GM19397 (cell line): ENCODE data around the gene ERBB4.
"Not testable (repeated sequence)": the region's sequence is repeated elsewhere in the genome, so short reads cannot be mapped to it uniquely, and the experiment has no call there.

Experiments
- ATAC-seq: cut with Tn5 transposase; IDR thresholded peaks from one replicate; pipeline ENCODE4 v1.9.1; 2021; ENCODE audit warnings: mild to moderate bottlenecking, moderate library complexity; ENCODE audit not compliant: unreplicated experiment

ERBB4 gene

DNA sequence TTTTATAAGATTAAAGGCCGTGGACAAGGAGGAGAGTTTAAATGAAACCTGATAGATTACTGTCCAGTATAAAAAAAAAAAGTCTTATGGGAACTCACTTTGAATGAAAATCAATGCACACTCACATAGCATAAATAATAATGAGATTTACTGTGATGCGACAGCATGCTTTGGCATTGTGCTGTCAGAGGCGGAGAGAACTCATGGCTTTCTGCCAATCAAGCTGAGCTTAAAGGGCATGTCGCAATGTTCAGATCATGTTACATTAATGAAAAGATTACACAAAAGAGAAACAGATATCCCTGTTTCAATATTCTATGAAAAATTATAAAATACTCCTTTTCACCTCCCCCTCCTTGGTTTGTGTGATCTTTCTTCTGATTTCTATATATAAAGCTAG is 310.8 kb downstream of the ERBB4 start:
- no peak for ATAC-seq

DNA sequence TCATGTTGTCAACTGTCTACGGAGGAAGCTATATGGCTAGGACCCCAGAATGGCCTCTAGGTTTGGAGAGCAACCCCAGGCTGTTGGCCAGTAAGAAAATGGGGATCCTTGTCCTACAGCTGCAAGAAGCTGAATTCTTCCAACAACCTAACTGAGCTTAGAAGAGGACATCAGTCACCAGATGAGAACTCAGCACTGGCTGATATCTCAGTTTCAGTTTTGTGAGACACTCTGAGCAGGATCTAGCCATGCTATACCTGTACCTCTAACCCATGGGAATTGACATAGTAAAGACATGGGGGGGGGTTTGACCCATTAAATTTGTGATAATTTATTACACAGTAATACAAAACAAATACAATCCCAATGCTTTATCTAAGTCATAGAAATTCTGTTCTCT is 312.5 kb downstream of the ERBB4 start:
- no peak for ATAC-seq

- ATAC-seq = no peak
Observed at GRCh38 chr2:212223696-212224095, 314.9 kb downstream of the ERBB4 start.

GRCh38 chr2:212213191-212213590 is 325.4 kb downstream of the ERBB4 start:
- ATAC-seq = no peak

GRCh38 chr2:212208467-212208866 is 330.1 kb downstream of the ERBB4 start:
- ATAC-seq = no peak

- no peak for ATAC-seq
Observed at GRCh38 chr2:212197776-212198175, 340.8 kb downstream of the ERBB4 start.

DNA sequence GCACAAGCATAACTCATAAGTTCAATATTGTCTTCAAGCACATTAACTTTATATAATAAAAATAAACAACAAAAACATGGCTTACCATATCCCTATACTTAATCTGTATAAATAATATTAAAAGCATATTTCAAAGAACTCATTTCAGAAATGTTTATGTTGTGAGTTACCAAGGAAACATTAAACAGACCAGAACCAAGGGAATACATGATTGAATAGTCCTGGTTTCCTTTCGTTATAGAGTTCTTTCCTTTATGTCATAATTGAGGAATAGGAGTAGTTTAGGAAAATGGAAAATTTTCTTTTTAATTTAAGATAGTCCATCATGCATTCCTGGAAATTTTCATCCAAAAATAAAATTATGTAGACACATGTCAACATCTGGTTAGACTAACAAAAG is 343.0 kb downstream of the ERBB4 start:
- no peak for ATAC-seq

DNA sequence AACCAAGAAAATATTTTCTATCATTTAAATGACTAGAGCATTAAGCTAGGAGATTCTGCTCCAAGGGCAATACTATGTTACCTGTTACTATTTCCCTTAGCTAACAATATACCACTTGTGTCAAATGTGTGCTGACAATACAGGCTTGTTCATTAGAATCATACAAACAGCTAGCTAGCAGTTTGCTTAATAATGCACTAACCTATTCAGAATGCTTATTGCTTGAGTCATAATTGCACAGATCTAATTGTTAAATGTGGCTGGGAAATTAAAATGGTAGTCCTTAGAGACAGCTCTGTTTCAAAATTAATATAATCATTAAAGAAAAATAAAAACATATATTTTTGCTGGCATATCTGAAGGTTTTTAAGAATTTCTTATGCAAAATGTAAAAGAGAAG is 344.2 kb downstream of the ERBB4 start:
- no peak for ATAC-seq

- ATAC-seq = no peak
Observed at GRCh38 chr2:212193803-212194202, 344.8 kb downstream of the ERBB4 start.

DNA sequence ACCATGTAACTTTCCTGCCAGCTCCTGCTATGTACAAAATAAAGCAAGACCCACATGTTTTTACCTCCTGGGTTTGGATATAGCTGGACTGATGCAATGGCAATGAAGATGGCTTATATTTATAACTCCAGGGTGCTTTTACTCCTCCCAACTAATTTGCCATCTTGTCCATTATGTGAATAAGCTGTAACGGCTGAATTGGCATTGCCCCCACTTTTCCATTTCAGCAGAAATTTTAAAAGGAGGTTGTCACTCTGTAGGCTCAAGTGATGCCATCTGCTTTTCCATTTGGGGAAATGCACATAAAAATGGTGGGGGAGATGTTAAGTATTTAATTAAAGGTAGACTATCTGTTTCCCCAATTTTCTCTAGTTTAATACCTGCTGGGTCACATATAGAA is 345.5 kb downstream of the ERBB4 start:
- ATAC-seq = no peak

DNA sequence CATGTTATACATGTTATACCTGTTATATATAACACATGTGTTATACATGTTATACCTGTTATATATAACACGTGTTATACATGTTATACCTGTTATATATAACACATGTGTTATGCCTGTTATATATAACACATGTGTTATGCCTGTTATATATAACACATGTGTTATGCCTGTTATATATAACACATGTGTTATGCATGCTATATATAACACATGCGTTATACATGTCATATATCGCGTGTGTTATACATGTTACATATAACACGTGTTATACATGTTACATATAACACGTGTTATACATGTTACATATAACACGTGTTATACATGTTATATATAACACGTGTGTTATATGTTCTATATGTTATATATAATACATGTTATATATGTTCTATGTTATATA is 347.2 kb downstream of the ERBB4 start:
- not testable (repeated sequence) for ATAC-seq

DNA sequence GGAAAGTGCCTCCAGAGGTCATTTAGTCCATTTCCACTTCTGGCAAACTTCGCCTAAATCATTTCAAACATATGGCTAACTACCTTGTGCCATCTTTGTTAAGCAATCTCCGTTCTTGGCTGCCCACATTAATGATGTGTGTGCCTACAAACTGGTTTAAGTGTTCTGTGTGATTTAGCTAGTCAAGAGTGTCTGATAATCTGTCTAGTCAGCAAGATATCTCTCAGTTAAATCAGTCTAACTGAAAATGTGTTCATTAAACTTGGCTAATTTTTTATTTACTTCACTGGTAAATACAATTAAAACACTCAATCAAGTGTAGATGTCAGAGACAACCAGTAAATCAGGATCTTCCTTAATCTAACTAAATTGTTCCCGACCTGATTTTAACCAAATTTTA is 352.4 kb downstream of the ERBB4 start:
- no peak for ATAC-seq

GRCh38 chr2:212181646-212182045 is 357.0 kb downstream of the ERBB4 start:
- ATAC-seq = no peak

DNA sequence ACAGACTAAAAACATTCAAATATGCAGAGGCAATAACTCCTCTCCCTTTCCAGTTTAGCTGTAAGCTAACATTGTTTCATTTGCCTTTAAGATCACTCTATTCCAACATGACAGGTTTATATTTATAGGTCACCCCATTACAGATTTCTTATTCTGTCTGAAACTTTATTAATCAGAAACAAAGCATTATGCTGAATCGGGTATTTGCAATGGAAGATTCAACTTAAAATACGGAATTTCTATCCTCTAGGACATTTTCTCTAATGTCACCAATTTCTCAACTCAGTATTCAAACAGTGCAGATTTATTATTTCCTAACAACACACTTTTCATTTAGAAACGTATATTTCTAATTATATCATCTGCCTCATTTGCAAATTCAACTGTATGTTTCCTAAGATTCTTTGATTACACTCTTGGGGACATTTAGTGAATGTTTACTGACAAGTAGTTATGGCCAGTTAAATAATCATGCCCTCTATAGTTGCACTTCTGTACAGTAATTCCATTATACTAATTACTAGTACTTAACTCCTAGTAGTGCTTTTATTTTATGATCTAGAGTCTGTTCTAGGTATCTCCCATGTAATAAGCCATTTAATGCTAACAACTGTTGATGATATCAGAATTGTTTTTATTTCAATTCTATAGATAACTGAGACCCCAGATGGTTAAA is 358.1 kb downstream of the ERBB4 start:
- no peak for ATAC-seq

DNA sequence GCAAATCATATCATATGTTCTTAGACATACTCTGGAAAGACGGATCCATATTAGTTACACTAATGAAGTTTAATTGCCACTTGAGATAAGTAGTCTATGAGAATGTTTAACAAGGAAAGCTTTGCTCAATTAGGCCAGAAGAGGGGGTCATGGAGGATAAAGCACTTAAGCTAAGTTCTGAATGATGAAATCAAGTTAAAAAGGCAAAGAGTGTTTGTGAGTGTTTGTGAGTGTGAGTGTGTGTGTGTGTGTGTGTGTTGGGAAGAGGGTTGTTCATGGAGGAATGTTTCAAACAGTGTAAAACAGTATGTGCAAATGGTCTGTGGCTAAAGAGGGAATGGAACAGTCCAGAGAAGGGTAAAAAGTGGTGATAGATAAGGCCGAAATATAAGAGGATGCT is 360.9 kb downstream of the ERBB4 start:
- ATAC-seq = no peak

- no peak for ATAC-seq
Observed at GRCh38 chr2:212176151-212176550, 362.5 kb downstream of the ERBB4 start.

GRCh38 chr2:212173756-212174510 is 364.7 kb downstream of the ERBB4 start:
- ATAC-seq = no peak

DNA sequence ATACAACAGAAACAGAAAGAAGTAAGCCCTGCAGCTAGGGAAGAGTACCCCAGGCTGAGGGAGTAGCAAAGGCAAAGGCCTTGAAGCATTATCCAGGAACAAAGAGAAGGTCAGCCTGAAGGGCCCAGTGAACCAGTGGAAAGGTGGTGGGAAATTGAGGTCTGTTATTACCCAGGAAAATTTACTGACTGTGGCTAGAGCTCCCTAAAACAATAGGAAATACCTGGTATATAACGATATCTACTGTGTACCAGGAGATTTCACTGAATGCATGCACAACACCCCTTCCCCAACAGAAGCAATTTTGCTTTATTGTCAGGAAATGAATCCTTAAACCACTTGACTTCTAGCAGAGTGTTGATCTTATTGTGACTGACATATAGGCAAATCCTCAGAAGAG is 365.3 kb downstream of the ERBB4 start:
- no peak for ATAC-seq

DNA sequence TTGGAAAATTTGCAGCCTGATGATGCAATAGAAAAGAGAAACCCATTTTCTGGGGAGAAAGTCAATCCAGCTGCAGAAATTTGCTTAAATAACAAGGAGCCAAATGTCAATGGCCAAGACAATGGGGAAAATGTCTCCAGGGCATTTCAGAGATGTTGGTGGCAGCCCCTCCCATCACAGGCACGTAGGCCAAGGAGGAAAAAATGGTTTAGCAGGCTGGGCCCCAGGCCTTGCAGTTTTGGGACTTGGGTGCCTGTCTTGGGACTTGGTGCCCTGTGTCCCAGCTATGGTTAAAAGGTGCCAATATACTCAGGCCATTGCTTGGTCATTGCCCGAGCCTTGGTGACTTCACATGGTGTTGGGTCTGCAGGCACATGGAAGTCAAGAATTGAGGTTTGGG is 368.2 kb downstream of the ERBB4 start:
- ATAC-seq = no peak

GRCh38 chr2:212158081-212158480 is 380.5 kb downstream of the ERBB4 start:
- no peak for ATAC-seq

GRCh38 chr2:212157012-212157411 is 381.6 kb downstream of the ERBB4 start:
- no peak for ATAC-seq

DNA sequence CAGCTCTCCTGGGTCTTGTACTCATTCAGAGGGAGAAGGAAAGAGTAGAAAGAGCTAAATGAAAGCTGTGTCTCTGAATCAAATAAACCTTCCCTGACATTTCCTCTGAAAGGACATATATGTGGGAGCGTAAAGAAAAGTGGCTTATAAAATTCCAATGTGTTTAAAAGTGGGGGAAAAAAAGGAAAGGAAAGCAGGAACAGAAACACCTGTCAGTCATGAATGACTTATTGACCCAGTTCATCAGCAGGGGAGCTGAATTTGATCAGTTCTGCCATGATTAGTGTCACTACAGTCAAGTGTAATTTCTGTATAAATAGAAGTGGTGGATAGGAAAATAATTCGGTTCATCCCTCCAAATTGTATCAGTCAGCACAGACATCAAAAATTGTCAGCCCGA is 382.5 kb downstream of the ERBB4 start:
- ATAC-seq = no peak

GRCh38 chr2:212154477-212154878 is 384.1 kb downstream of the ERBB4 start:
- ATAC-seq = no peak
